ENCODE data around the gene SMAD1.

Gene SMAD1

GRCh38 chr4:145540235-145540634 is 58.6 kb downstream of the SMAD1 start:
- no peak for TF ChIP-seq CTCF (conservative IDR thresholded peaks at IDR 0.05; ENCODE audit: low read depth, low read length)
- no peak for DNase-seq (ENCODE audit: low read depth)
- no peak overlapping the region for H3K4me3 ChIP-seq (ENCODE audit: low read depth, low read length)

DNA sequence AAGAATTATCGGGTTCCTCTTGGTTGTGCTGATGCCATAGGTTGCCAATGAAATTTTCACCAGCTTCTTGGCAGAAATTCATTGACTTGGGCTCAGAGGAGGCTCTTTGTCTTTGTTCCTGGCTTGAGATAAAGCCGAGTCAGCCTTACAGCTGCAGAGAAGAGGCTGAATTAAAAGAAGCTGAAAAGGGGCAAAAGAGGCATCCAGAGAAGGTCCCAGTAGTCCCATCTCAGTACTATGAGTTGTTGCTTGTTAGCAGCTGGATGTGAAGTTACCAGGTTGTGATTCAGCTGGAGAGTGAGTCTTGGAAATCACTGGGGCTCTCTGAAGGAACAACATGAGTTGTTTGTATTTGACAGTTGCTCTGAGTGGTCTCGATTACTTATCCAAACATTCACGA is 59.7 kb downstream of the SMAD1 start:
- no peak for DNase-seq (ENCODE audit: low read depth)
- H3K4me3 ChIP-seq (ENCODE audit: low read depth, low read length), result no peak overlapping the region
- TF ChIP-seq CTCF (conservative IDR thresholded peaks at IDR 0.05; ENCODE audit: low read depth, low read length), result no peak

- TF ChIP-seq CTCF (conservative IDR thresholded peaks at IDR 0.05; ENCODE audit: low read depth, low read length), result no peak
- no peak for DNase-seq (ENCODE audit: low read depth)
- no peak overlapping the region for H3K4me3 ChIP-seq (ENCODE audit: low read depth, low read length)
These were observed 63.4 kb downstream of the SMAD1 start for GRCh38 chr4:145545031-145545430.

DNA sequence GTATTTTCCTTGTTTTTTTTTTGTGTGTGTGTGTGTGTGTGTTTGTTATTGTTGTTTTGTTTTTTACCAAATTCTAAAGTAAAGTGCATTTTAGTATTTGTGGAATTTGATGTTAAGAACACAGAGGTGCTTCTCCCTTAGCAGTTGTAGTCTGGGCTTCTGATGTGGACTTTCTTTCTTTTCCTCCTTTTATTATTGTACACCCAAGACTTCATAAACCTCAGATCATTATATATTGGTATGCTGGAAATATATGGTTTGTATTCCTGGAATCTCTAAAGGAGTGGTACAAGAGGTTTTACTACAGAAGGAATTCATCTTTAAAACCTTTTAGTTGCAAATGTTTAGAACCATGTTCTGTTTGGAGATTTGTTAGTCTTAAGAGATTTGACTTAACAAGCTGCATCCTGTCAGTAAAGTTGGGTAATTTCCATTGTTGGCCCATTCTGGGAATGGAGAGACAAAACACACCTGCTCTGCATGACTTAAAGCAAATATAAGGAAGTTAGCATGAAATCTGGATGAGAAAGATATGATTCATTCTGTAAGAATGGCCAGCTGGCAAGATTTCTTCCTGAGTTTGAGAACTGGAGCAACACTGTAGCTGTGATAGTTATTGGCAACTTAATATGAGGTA is 64.0 kb downstream of the SMAD1 start:
- no peak for TF ChIP-seq CTCF (conservative IDR thresholded peaks at IDR 0.05; ENCODE audit: low read depth, low read length)
- no peak overlapping the region for H3K4me3 ChIP-seq (ENCODE audit: low read depth, low read length)
- peak; percentile 92 for DNase-seq (ENCODE audit: low read depth)

GRCh38 chr4:145546175-145546915 is 64.7 kb downstream of the SMAD1 start:
- no peak for DNase-seq (ENCODE audit: low read depth)
- no peak for TF ChIP-seq CTCF (conservative IDR thresholded peaks at IDR 0.05; ENCODE audit: low read depth, low read length)
- H3K4me3 ChIP-seq (ENCODE audit: low read depth, low read length), result no peak overlapping the region

- no peak for DNase-seq (ENCODE audit: low read depth)
- TF ChIP-seq CTCF (conservative IDR thresholded peaks at IDR 0.05; ENCODE audit: low read depth, low read length), result no peak
These were observed 70.0 kb downstream of the SMAD1 start for GRCh38 chr4:145551660-145552059.

More at GRCh38 chr4:145551660-145552059, 70.0 kb downstream of the SMAD1 start:
- H3K4me3 ChIP-seq (ENCODE audit: low read depth, low read length), result no peak overlapping the region
